ENCODE data around the gene DGCR6. TPM values are rescaled to one million over a fixed set of nuclear protein-coding genes. Genes with fewer than 3 reads are reported as not detected.
"Not testable (repeated sequence)": the region's sequence is repeated elsewhere in the genome, so short reads cannot be mapped to it uniquely, and the experiment has no call there.

Gene DGCR6
- total RNA-seq, 4 donors from 2014 or later: 1.2 to 5.5 (median 2.2) TPM

DNA sequence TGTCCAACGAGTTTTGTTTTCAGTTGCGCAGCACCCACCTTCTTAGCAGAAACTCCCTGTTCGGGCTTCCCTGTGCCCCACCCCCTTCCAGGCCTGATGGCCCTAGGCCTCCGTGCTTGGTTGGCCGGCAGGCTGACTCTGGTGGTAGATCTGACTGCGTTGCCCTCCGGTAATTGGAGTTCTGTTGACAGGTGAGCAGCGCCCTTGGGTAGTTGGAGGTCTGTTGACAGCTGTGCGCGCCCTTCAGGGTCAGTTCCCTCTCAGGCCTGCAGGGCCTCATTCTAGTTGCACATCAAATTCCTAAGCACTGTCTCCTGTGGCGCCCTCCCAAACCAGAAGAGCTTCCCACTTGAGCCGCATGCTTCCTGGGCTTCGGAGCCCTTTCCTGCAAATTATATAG lies 776 bp downstream of the DGCR6 start:
- Histone ChIP-seq H3K36me3 (no peaks in the 10 kb centered on the region), H3K4me1 (no peaks in the 10 kb centered on the region), H3K4me3 (no peak overlapping the region), H3K27me3 (no peaks in the 10 kb centered on the region), H3K9me3 (no peaks in the 10 kb centered on the region), H3K27ac (replicated peaks in 1 of 4) (no peak overlapping the region)
- intact Hi-C loops (cut with DNase I): no loop called here
- no peak for DNase-seq (ENCODE audit: extremely low spot score)
- TF ChIP-seq EP300 (IDR thresholded peaks at IDR 0.05): no peak
- no CpG with 5 or more reads among the region's 13 CpGs for WGBS

DNA sequence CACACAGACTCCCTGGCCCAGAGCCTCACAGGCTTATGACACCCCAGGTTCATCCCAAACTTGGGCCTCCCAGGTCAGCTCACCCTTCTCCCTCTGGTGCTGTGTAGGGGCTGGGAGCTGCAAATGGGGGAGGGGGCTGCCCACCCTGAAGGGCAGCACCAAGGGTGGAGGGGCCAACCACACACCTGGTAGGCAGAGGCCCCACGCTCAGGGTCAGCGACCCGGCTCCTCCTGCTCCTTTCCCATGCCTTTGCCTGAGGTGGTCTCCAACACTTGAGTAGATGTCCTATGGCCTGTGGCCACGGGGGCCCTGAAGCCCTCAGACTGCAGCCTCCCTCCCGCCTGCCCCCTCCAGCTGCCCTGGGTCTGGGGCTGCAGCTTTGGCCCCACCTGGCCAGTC lies 3.4 kb downstream of the DGCR6 start:
- Histone ChIP-seq H3K27ac (replicated peaks in 1 of 4) (no peak overlapping the region), H3K4me3 (no peak overlapping the region), H3K27me3 (no peaks in the 10 kb centered on the region), H3K9me3 (no peaks in the 10 kb centered on the region), H3K4me1 (no peaks in the 10 kb centered on the region), H3K36me3 (no peaks in the 10 kb centered on the region)
- no peak for TF ChIP-seq EP300 (IDR thresholded peaks at IDR 0.05)
- no peak for DNase-seq (ENCODE audit: extremely low spot score)
- no CpG with 5 or more reads among the region's 5 CpGs for WGBS
- intact Hi-C loops (cut with DNase I): no loop called here

DNA sequence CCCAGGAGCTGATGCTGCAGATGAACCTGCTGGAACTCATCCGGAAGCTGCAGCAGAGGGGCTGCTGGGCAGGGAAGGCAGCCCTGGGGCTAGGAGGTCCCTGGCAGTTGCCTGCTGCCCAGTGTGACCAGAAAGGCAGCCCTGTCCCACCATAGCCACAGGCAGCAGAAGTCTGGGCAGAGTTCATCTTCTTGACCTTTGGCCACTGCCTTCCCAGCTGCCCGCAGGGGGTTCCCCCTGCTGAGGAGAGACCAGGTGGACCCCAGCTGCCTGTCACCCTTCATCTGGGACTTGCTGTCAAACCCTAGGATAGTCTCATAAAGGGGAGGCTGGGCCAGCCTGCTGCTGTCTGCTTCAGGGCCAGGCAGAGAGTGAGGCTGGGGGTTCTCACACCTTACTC lies 5.4 kb downstream of the DGCR6 start:
- H3K9me3 ChIP-seq; H3K27ac ChIP-seq (replicated peaks in 1 of 4); H3K4me1 ChIP-seq; DNase-seq (ENCODE audit: extremely low spot score); H3K4me3 ChIP-seq; intact Hi-C loops (cut with DNase I); H3K36me3 ChIP-seq; H3K27me3 ChIP-seq: not testable (repeated sequence)
- WGBS: no CpG with 5 or more reads among the region's 2 CpGs

DNA sequence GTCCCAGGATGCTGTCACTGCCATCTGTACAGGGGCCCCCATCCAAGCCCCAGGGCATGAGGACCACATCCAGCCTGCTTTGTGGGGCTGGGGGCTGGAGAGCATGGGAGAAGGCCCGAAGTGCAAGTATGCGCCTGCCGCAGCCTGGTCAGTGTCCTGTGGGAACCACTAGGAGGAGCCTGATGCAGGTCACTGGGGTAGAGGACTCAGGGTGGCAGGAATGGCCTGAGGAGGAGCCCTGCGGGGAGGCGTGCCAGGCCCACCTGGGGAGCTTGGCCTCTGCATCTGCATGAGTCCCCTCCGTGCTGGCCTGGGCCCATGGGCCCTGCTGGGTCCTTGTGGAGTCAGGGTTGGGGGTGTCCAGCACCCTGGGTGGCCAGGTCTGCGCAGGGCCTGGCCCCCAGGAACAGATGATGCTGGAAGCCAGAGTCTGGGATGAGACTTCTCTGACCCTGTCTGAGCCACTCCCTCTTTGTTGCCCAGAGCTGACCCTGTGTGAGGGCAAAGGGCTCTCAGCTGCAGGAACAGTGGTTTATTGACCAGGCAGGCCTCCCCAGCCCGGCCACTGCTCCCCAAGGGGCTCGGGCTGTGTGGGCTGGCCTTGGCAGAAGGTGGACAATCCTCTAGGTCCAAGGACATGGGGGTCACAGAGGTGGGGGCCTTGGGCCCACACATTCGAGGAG lies 6.3 kb downstream of the DGCR6 start:
- DNase-seq (ENCODE audit: extremely low spot score); intact Hi-C loops (cut with DNase I): not testable (repeated sequence)
- no CpG with 5 or more reads among the region's 10 CpGs for WGBS

DNA sequence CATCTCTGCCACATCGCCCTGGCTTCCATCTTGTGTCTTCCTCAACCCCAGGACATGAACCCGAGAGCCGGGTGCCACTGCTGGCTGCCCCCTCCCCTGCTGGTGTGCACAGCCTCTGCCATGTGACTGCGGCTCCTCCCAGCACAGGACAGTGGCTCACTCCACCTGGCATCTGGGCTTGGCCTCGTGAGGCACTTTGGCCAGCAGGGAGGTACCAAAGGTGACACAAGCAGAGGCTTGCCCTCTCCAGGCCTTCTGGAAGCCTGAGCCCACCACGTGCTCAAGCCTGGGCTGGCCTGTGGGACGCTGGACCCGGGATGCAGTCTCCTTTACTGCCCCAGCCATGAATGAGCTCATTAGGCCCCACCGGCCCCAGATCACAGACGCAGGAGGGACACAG lies 8.4 kb downstream of the DGCR6 start:
- DNase-seq (ENCODE audit: extremely low spot score); H3K9me3 ChIP-seq; H3K27me3 ChIP-seq; H3K36me3 ChIP-seq; intact Hi-C loops (cut with DNase I); H3K27ac ChIP-seq (replicated peaks in 1 of 4); H3K4me3 ChIP-seq; H3K4me1 ChIP-seq: not testable (repeated sequence)
- no CpG with 5 or more reads among the region's 10 CpGs for WGBS

More for the DNA sequence above, 6.3 kb downstream of the DGCR6 start:
- H3K27me3 ChIP-seq; H3K4me3 ChIP-seq; H3K36me3 ChIP-seq; H3K4me1 ChIP-seq; H3K9me3 ChIP-seq; H3K27ac ChIP-seq (replicated peaks in 1 of 4): not testable (repeated sequence)

DNA sequence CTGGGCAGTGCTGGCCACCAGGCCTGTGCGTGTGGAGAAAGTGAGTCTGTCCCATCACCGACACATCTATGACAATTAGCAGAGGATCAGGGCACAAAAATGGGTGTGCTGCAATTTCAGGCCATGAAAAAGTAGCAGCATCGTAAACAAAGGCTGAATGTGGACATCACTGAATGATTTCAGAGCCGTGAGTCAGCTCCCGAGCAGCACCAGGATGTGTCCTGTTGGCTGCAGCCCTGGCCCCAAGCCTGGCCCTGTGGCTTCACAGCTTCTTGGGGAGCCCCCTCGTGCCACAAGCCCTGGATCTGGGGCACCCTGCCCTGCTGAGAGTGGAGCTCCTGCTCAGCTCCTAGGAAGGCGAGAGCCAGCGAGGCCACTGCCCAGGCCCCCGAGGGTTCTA lies 9.4 kb downstream of the DGCR6 start:
- H3K9me3 ChIP-seq; H3K4me1 ChIP-seq; H3K27me3 ChIP-seq; H3K4me3 ChIP-seq; H3K36me3 ChIP-seq; DNase-seq (ENCODE audit: extremely low spot score); intact Hi-C loops (cut with DNase I); H3K27ac ChIP-seq (replicated peaks in 1 of 4): not testable (repeated sequence)
- no CpG with 5 or more reads among the region's 9 CpGs for WGBS

DNA sequence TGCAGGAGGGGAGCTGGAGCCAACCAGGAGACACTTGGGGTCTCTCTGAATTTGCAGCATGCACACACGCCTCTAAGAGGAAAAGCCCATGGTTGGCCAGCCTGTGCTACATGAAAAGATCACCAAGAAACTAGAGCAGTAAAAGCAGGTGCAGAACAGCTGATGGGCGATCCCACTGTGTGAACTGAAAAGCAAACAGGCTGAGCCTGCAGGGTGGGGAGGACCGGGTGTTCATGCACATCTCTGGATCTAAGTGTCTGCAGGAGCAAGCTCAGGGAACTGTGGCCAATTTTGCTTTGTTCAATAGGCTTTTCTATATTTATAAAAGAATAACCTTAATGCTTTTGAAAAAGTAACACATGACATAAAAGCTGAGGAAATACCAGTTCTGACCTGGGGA lies 11.7 kb downstream of the DGCR6 start:
- DNase-seq (ENCODE audit: extremely low spot score); H3K4me1 ChIP-seq; intact Hi-C loops (cut with DNase I); H3K27ac ChIP-seq (replicated peaks in 1 of 4); H3K9me3 ChIP-seq; H3K27me3 ChIP-seq; H3K36me3 ChIP-seq; H3K4me3 ChIP-seq: not testable (repeated sequence)
- WGBS: no CpG with 5 or more reads among the region's 3 CpGs

DNA sequence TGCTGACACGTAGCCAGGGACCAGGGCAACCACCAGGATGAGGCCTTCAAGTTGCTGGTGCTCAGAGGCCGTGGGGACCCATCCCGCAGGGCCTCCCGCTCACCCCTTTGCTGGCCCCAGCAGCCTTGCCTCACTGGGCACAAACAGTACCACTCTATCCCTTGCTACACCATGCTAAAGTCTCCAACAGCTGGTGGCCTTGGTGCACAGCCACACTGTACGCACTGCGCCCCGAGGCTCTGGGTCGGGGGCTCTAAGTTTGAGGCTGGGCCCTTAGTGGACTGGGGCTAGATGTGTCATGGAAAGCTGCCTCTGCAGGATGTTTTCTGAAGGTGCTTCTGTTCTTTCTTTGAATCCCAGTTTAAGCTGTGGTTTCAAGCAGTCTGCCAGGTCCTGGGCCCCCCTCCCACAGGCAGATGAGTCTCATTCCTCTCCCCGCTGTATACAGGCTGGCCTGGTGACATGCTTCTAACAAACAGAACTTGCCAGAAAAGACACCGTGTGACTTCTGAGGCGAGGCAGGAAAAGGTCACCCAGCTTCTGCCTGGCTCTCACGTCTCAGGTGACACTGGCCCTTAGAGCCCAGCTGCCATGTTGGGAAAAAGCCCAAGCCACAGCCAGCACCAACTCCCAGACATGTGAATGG lies 14.3 kb downstream of the DGCR6 start:
- H3K27me3 ChIP-seq; H3K4me3 ChIP-seq; intact Hi-C loops (cut with DNase I); DNase-seq (ENCODE audit: extremely low spot score); H3K9me3 ChIP-seq; H3K27ac ChIP-seq (replicated peaks in 1 of 4); H3K4me1 ChIP-seq; H3K36me3 ChIP-seq: not testable (repeated sequence)
- no CpG with 5 or more reads among the region's 12 CpGs for WGBS

DNA sequence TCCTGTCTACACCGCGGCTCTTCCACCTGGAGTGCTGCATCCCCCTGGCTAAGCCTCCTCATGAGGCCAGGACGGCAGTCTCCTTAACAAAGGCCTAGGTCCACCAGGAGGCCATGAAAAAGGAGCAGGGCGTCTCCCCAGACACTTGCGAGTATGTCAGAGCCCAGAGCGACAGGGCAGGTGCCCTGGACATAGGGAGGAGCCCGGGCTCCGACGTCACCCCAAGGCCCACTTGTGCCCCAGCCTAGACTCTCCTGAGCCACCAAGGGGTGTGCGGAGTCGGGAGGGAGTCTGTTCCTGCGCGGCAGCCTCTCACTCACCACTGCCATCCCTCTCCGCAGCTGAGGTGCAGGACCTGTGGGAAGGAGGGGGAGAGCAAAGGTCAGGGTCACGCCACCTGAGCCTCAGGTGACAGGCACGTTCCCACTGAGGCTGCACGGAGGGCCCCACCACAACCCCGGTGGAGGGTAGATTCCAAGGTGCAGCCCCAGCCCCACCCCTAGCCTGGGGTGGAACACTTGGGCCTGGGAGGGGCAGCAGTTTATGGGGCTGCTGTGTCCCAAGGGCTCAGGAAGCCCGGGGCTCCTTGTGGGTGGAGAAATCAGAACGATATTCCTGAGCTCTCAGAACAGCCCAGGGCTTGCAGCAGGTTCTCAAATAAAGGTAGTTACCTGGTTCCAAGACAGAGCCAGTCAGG lies 19.4 kb downstream of the DGCR6 start:
- no peaks in the 10 kb centered on the region for H3K4me1 ChIP-seq
- no peak overlapping the region for H3K4me3 ChIP-seq
- intact Hi-C loops (cut with DNase I): no loop called here
- TF ChIP-seq, protein P1, sequence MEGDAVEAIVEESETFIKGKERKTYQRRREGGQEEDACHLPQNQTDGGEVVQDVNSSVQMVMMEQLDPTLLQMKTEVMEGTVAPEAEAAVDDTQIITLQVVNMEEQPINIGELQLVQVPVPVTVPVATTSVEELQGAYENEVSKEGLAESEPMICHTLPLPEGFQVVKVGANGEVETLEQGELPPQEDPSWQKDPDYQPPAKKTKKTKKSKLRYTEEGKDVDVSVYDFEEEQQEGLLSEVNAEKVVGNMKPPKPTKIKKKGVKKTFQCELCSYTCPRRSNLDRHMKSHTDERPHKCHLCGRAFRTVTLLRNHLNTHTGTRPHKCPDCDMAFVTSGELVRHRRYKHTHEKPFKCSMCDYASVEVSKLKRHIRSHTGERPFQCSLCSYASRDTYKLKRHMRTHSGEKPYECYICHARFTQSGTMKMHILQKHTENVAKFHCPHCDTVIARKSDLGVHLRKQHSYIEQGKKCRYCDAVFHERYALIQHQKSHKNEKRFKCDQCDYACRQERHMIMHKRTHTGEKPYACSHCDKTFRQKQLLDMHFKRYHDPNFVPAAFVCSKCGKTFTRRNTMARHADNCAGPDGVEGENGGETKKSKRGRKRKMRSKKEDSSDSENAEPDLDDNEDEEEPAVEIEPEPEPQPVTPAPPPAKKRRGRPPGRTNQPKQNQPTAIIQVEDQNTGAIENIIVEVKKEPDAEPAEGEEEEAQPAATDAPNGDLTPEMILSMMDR (IDR thresholded peaks at IDR 0.05): no peak
- TF ChIP-seq POLR2AphosphoS5 (IDR thresholded peaks at IDR 0.05): no peak
- TF ChIP-seq EP300 (IDR thresholded peaks at IDR 0.05): no peak
- TF ChIP-seq POLR2A (IDR thresholded peaks at IDR 0.05; ENCODE audit: low read depth): no peak
- no peak for DNase-seq (ENCODE audit: extremely low spot score)
- H3K36me3 ChIP-seq: no peaks in the 10 kb centered on the region
- no peaks in the 10 kb centered on the region for H3K27me3 ChIP-seq
- no peaks in the 10 kb centered on the region for H3K9me3 ChIP-seq
- H3K27ac ChIP-seq (replicated peaks in 1 of 4): no peak overlapping the region
- no CpG with 5 or more reads among the region's 20 CpGs for WGBS

Data from esophagus muscularis mucosa (tissue), 4 donors.